ENCODE data around the gene FANCM. TPM values are rescaled to one million over a fixed set of nuclear protein-coding genes. Genes with fewer than 3 reads are reported as not detected.

FANCM gene
- total RNA-seq, 2 donors from 2014 or later, result 4.7 to 8.8 TPM

- Histone ChIP-seq H3K4me1 (peaks cover 4% of the 10 kb centered on the region), H3K36me3 (peaks cover 19% of the 10 kb centered on the region), H3K9me3 (no peaks in the 10 kb centered on the region), H3K9ac (ENCODE audit: low read depth in 2 of 2, low read length in 2 of 2) (no peak overlapping the region), H3K27me3 (no peaks in the 10 kb centered on the region), H3K4me3 (no peak overlapping the region), H3K27ac (no peak overlapping the region)
- TF ChIP-seq CTCF (IDR thresholded peaks at IDR 0.05), result no peak
- DNase-seq, result no peak
- intact Hi-C loops (cut with DNase I), result no loop called here
Observed at GRCh38 chr14:45114327-45114726, 21.4 kb upstream of the FANCM start.

DNA sequence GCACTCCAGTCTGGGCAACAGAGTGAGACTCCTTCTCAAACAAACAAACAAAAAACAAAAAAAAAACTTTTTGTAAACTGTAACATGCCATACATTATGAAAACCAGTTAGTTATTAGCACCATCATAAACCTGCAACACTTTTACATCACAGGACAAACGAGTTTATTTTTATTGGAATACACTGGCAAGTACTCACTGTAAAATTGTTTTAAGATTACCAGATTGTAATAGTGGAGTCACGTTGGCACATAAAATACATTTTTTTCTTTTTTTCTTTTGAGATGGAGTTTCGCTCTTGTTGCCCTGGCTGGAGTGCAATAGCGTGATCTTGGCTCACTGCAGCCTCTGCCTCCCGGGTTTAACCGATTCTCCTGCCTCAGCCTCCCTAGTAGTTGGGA lies 17.1 kb upstream of the FANCM start:
- no peak overlapping the region for H3K4me3 ChIP-seq
- no peak overlapping the region for H3K9ac ChIP-seq (ENCODE audit: low read depth in 2 of 2, low read length in 2 of 2)
- H3K27ac ChIP-seq, result no peak overlapping the region
- H3K9me3 ChIP-seq, result no peaks in the 10 kb centered on the region
- DNase-seq, result no peak
- H3K36me3 ChIP-seq, result peaks cover 11% of the 10 kb centered on the region
- intact Hi-C loops (cut with DNase I), result no loop called here
- no peaks in the 10 kb centered on the region for H3K27me3 ChIP-seq
- no peaks in the 10 kb centered on the region for H3K4me1 ChIP-seq
- TF ChIP-seq CTCF (IDR thresholded peaks at IDR 0.05), result no peak

DNA sequence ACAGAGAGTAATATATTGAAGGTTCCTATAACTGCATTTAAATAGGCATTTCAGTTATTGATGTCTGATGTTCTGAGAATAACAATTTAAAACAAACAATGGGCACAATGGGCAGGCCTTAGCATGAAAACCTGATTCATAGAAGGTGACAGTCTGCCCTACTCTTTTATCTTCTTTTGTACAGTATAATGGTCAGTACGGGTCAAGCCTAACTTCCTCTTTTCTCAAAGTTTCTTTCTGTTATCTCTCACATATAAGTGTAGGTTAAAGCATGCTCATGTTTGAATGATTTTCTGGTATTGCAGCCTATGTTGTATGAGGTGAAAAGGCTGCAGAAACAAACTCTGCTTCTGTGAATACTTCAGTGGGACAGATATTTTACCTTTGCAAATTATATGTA lies 15.6 kb upstream of the FANCM start:
- H3K36me3 ChIP-seq, result peaks cover 10% of the 10 kb centered on the region
- no peak overlapping the region for H3K27ac ChIP-seq
- H3K4me3 ChIP-seq, result no peak overlapping the region
- no peak overlapping the region for H3K9ac ChIP-seq (ENCODE audit: low read depth in 2 of 2, low read length in 2 of 2)
- H3K27me3 ChIP-seq, result no peaks in the 10 kb centered on the region
- no peak for TF ChIP-seq CTCF (IDR thresholded peaks at IDR 0.05)
- intact Hi-C loops (cut with DNase I), result no loop called here
- H3K9me3 ChIP-seq, result no peaks in the 10 kb centered on the region
- DNase-seq, result no peak
- H3K4me1 ChIP-seq, result no peaks in the 10 kb centered on the region

- no peak for TF ChIP-seq CTCF (IDR thresholded peaks at IDR 0.05)
- Histone ChIP-seq H3K27me3 (no peaks in the 10 kb centered on the region), H3K9ac (ENCODE audit: low read depth in 2 of 2, low read length in 2 of 2) (no peak overlapping the region), H3K4me3 (no peak overlapping the region), H3K27ac (no peak overlapping the region), H3K4me1 (no peaks in the 10 kb centered on the region), H3K36me3 (peaks cover 5% of the 10 kb centered on the region), H3K9me3 (no peaks in the 10 kb centered on the region)
- intact Hi-C loops (cut with DNase I), result no loop called here
- no peak for DNase-seq
Observed at GRCh38 chr14:45123271-45123670, 12.5 kb upstream of the FANCM start.

DNA sequence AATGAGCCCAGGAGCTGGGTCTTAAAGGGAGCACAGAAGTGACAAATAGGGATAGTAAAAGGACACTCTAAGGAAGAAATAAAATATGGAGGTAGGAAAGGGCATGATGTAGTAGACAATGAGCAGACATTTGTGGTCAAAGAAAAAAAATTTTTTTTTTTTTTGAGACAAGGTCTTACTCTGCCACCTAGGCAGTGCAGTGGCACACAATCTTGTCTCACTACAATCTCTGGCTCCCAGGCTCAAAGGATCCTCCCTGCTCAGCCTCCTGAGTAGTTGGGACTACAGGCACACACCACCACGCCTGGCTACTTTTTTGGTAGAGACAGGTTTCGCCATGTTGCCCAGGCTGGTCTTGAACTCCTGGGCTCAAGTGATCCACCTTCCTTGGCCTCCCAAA lies 10.0 kb upstream of the FANCM start:
- no peak for DNase-seq
- Histone ChIP-seq H3K4me3 (no peak overlapping the region), H3K27ac (no peak overlapping the region), H3K36me3 (no peaks in the 10 kb centered on the region), H3K9ac (ENCODE audit: low read depth in 2 of 2, low read length in 2 of 2) (no peak overlapping the region), H3K9me3 (no peaks in the 10 kb centered on the region), H3K4me1 (no peaks in the 10 kb centered on the region), H3K27me3 (no peaks in the 10 kb centered on the region)
- no peak for TF ChIP-seq CTCF (IDR thresholded peaks at IDR 0.05)
- intact Hi-C loops (cut with DNase I), result loop anchor here (5.0 kb wide), 1 partner anchor 38 kb away; no protein-coding TSS in a partner anchor

Data from colonic mucosa (tissue), 4 donors.